Upper lobe of left lung (tissue), 6 donors: ENCODE data around the gene PRKAG2. TPM values are rescaled to one million over a fixed set of nuclear protein-coding genes. Genes with fewer than 3 reads are reported as not detected.
A peak's percentile ranks its signal among the peaks of the same experiment; 100 is the strongest.

Source experiments
- ATAC-seq, 2 donors: fragments of 200-7000 bp; cut with Tn5 transposase; one replicate each; pipeline ENCODE4 v1.9.1; 2022; ENCODE audit warnings: mild to moderate bottlenecking in 2 of 2, moderate library complexity in 2 of 2; ENCODE audit not compliant: low FRiP score in 2 of 2
- DNase-seq, 2 donors: peaks; one replicate each; pipeline ENCODE4 v3.0.0-alpha.2; 2019 to 2020
- H3K27ac ChIP-seq, 4 donors: fragments of 200-600 bp; sonication (generic); one replicate each; pipeline ENCODE4 v1.5.1; 2016 to 2019
- H3K27me3 ChIP-seq, 4 donors: fragments of 200-600 bp; sonication (generic); one replicate each; pipeline ENCODE4 v1.5.1; 2017 to 2019
- H3K36me3 ChIP-seq, 4 donors: fragments of 200-600 bp; sonication (generic); one replicate each; pipeline ENCODE4 v1.5.1; 2016 to 2019
- H3K4me1 ChIP-seq, 4 donors: fragments of 200-600 bp; sonication (generic); one replicate each; pipeline ENCODE4 v1.5.1; 2018 to 2019
- H3K4me3 ChIP-seq, 4 donors: fragments of 200-600 bp; sonication (generic); one replicate each; pipeline ENCODE4 v1.5.1; 2017 to 2019; ENCODE audit warnings: mild to moderate bottlenecking in 2 of 4, moderate library complexity in 1 of 4
- H3K9me3 ChIP-seq, 4 donors: fragments of 200-600 bp; sonication (generic); one replicate each; pipeline ENCODE4 v1.5.1; 2018 to 2019
- EP300 ChIP-seq, 4 donors: sonication (generic); formaldehyde crosslinking; IDR thresholded peaks; one replicate each; pipeline ENCODE4 v1.5.1; 2017; ENCODE audit warnings: antibody characterized with exemption in 4 of 4, control low read depth in 2 of 4
- POLR2A ChIP-seq, 4 donors: fragments of 450-650 bp; IDR thresholded peaks; one replicate each; pipeline ENCODE4 v1.5.1; 2016 to 2017; ENCODE audit warnings: antibody characterized with exemption in 4 of 4, mild to moderate bottlenecking in 2 of 4
- POLR2AphosphoS5 ChIP-seq, 2 donors: sonication (generic); formaldehyde crosslinking; IDR thresholded peaks; one replicate each; pipeline ENCODE4 v1.5.1; 2017; ENCODE audit warnings: antibody characterized with exemption in 2 of 2
- WGBS, 2 donors: methylation state at CpG; one replicate each; pipeline ENCODE4 v1.1.5; 2017 to 2018; 5-methylcytosine and 5-hydroxymethylcytosine counted together
- total RNA-seq, 6 donors: library from RNA; depleted of rRNA in 4 of 6; stranded (reverse); fragments of >200 nt in 4 of 6; gene quantifications; one replicate each; pipeline versions ENCODE4 v1.1.0 to v1.2.1, GENCODE V29; 2016 to 2021
- TF ChIP-seq, protein P1 (sequence below), 6 experiments: fragments of 450-650 bp in 4 of 6; fragments of 200-600 bp in 2 of 6; sonication (generic) in 2 of 6; IDR thresholded peaks; one replicate each; pipeline ENCODE4 v1.5.1; 2016 to 2019; ENCODE audit warnings: antibody characterized with exemption in 6 of 6
- donor health status: DM: no; HTN: no; CAD: no; lungs with moderate emphysema.
- donor health status: DM: no; HTN: yes; CAD: no; lungs with severe emphysema.

The PRKAG2 gene
- total RNA-seq, 6 donors from 2014 or later, result 20.6 to 68.1 (median 29.6) TPM

DNA sequence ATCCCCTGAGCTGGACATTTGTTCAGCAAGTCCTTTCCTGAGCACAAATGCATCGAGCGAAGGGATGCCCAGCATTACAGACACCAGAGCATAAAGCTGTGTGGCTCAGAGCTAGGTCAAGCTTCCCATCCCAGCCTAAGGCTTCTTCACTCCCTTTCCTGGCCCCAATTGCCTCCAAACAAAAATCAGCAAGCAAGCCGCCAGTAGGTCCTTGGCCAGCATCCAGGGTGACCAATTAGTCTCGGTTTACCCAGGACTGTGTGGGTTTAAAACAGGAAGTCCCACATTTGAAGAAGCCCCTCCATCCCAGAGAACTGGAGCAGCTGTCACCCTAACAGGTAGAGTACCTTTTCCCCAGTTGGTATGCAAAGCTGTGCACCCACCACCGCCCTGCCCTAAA is 51.2 kb downstream of the PRKAG2 start:
- H3K4me1 ChIP-seq, result peaks cover 4 to 30% (median 17%) of the 10 kb centered on the region in 4 donors
- H3K36me3 ChIP-seq, result no peaks in the 10 kb centered on the region
- H3K9me3 ChIP-seq, result no peaks in the 10 kb centered on the region
- DNase-seq (no peak), ATAC-seq (no peak)
- no peak for TF ChIP-seq POLR2AphosphoS5 (IDR thresholded peaks at IDR 0.05)
- no peak for TF ChIP-seq POLR2A (IDR thresholded peaks at IDR 0.05)
- TF ChIP-seq EP300 (IDR thresholded peaks at IDR 0.05), result no peak
- TF ChIP-seq, protein P1, sequence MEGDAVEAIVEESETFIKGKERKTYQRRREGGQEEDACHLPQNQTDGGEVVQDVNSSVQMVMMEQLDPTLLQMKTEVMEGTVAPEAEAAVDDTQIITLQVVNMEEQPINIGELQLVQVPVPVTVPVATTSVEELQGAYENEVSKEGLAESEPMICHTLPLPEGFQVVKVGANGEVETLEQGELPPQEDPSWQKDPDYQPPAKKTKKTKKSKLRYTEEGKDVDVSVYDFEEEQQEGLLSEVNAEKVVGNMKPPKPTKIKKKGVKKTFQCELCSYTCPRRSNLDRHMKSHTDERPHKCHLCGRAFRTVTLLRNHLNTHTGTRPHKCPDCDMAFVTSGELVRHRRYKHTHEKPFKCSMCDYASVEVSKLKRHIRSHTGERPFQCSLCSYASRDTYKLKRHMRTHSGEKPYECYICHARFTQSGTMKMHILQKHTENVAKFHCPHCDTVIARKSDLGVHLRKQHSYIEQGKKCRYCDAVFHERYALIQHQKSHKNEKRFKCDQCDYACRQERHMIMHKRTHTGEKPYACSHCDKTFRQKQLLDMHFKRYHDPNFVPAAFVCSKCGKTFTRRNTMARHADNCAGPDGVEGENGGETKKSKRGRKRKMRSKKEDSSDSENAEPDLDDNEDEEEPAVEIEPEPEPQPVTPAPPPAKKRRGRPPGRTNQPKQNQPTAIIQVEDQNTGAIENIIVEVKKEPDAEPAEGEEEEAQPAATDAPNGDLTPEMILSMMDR (IDR thresholded peaks at IDR 0.05), result no peak
- 57 to 62% methylated on average over 5 of the region's 5 CpGs for WGBS, 2 donors
- H3K27me3 ChIP-seq, result no peaks in the 10 kb centered on the region
- H3K4me3 ChIP-seq, result no peak overlapping the region
- H3K27ac ChIP-seq, result no peak overlapping the region

DNA sequence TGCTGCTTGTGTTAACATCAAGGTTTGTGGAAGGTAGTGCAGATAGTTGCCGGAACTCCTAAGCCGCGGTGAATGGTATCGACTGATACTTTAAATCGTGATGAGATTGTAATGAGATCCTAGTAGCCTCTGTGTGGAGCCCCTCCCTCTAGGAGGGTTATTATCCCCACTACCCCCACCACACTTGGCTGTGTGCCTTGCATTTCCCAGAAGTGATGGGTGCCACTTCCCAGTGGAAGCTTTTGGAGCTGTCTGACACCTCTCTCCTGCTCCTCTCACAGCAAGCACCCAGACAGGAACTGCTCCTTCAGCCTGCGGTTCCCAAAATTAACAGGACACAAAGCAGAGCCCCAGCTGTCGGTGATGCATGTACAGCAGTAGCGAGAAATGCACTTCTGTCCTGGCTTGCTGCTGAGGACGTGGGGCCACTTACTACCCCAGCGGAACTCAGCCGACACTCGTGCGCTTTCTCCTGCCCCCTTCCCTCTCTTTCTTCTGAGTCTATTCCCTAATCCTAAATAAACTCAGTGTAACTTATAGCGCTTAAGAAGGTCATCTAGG is 52.5 kb downstream of the PRKAG2 start:
- 59 to 69% methylated on average over 14 of the region's 14 CpGs for WGBS, 2 donors
- DNase-seq (no peak), ATAC-seq (no peak)
- no peak overlapping the region for H3K4me3 ChIP-seq
- H3K27ac ChIP-seq, result peak overlapping the region in 2 of 4 donors; percentile 15 to 57
- H3K9me3 ChIP-seq, result no peaks in the 10 kb centered on the region
- no peaks in the 10 kb centered on the region for H3K27me3 ChIP-seq
- no peak for TF ChIP-seq POLR2A (IDR thresholded peaks at IDR 0.05)
- TF ChIP-seq, protein P1 (IDR thresholded peaks at IDR 0.05), result no peak
- TF ChIP-seq POLR2AphosphoS5 (IDR thresholded peaks at IDR 0.05), result no peak
- no peak for TF ChIP-seq EP300 (IDR thresholded peaks at IDR 0.05)
- H3K4me1 ChIP-seq, result peaks cover 4 to 30% (median 17%) of the 10 kb centered on the region in 4 donors
- H3K36me3 ChIP-seq, result no peaks in the 10 kb centered on the region

- ATAC-seq (no peak), DNase-seq (no peak)
- TF ChIP-seq EP300 (IDR thresholded peaks at IDR 0.05) (no peak), POLR2A (IDR thresholded peaks at IDR 0.05) (no peak), POLR2AphosphoS5 (IDR thresholded peaks at IDR 0.05) (no peak)
- TF ChIP-seq, protein P1 (IDR thresholded peaks at IDR 0.05), result no peak
- no peaks in the 10 kb centered on the region for H3K36me3 ChIP-seq
- no peaks in the 10 kb centered on the region for H3K27me3 ChIP-seq
- no peaks in the 10 kb centered on the region for H3K9me3 ChIP-seq
- no peak overlapping the region for H3K4me3 ChIP-seq
- peaks cover 4 to 31% (median 17%) of the 10 kb centered on the region in 4 donors for H3K4me1 ChIP-seq
- H3K27ac ChIP-seq, result peak overlapping the region in 2 of 4 donors; percentile 15 to 57
- WGBS, 2 donors, result 60 to 63% methylated on average over 8 of the region's 8 CpGs
Observed at GRCh38 chr7:151823566-151824372, 53.1 kb downstream of the PRKAG2 start.

- no peaks in the 10 kb centered on the region for H3K36me3 ChIP-seq
- 74 to 83% methylated on average over 16 to 17 of the region's 17 CpGs for WGBS, 2 donors
- H3K4me1 ChIP-seq, result peaks cover 4 to 34% (median 17%) of the 10 kb centered on the region in 4 donors
- no peaks in the 10 kb centered on the region for H3K9me3 ChIP-seq
- peak in 1 of 2 donors; percentile 68 for DNase-seq
- ATAC-seq, result peak in 1 of 2 donors; percentile 7
- H3K4me3 ChIP-seq, result no peak overlapping the region
- TF ChIP-seq POLR2A (IDR thresholded peaks at IDR 0.05), result no peak
- TF ChIP-seq, protein P1 (IDR thresholded peaks at IDR 0.05), result no peak
- TF ChIP-seq POLR2AphosphoS5 (IDR thresholded peaks at IDR 0.05), result no peak
- no peaks in the 10 kb centered on the region for H3K27me3 ChIP-seq
- peak overlapping the region in 1 of 4 donors; percentile 35 for H3K27ac ChIP-seq
Observed at GRCh38 chr7:151822541-151823181, 54.3 kb downstream of the PRKAG2 start.
